ENCODE data around the gene CNMD.
"Not testable (repeated sequence)": the region's sequence is repeated elsewhere in the genome, so short reads cannot be mapped to it uniquely, and the experiment has no call there.

Gene CNMD

GRCh38 chr13:52743988-52744387 is 4.4 kb upstream of the CNMD start:
- DNase-seq, result no peak

- DNase-seq, result no peak
Observed at GRCh38 chr13:52743569-52743968, 3.9 kb upstream of the CNMD start.

DNA sequence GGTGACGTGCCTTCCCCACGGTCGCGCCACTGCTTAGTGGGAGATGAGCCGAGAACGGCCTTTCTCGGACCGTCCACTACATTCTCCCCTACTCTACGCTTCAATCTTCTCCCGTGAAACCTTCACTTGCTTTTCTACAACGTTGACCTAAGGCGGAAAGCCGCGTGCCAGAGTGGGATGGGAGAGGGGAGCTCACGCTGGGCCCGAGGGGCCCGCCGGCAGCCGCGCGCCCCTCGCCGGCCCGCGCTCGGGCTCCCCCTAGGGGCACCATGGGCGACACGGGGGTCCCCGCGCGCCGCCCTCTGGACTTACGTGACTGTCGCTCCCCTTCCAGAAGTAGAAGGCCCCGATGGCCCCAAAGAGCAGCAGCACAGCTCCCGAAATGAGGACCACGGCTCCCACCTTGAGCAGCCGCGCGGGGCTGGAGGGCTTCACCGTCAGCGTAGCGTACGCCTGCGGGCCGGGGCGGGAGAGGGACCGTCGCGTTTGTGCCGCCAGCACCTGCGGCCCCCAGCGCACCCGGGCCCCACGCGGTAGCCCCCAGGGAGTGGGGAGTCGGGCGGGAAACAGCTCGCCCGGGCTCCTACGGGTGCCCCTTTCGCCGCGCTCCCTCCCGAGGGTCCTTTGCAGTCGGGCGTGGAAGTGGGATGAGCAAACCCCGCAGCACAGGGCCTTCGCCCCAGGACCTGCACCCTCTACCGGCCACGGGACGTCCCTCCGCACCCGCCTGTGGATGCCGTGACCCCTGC is 727 bp downstream of the CNMD start:
- DNase-seq, result no peak

DNA sequence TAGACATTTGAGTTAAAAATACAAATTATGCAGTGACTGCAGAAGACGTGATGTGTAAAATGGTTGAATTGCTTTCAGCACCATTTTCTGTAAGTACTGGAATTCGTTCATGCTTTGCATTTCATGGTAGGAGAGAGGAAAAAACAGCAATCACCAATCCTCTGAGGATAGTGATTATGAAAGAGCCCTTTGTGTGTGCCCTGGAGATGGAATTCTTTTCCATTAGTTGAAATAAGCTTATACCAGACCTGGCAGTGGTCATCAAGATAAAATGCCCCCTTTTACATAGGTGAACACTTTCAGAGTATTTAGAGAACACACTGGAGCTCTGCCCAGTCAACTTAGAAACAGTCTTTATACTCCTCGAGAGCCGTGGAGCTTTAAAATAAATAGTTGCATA is 1.7 kb downstream of the CNMD start:
- no peak for DNase-seq

GRCh38 chr13:52737451-52737850 is 2.2 kb downstream of the CNMD start:
- DNase-seq, result no peak

- no peak for DNase-seq
Observed at GRCh38 chr13:52736891-52737290, 2.7 kb downstream of the CNMD start.

DNA sequence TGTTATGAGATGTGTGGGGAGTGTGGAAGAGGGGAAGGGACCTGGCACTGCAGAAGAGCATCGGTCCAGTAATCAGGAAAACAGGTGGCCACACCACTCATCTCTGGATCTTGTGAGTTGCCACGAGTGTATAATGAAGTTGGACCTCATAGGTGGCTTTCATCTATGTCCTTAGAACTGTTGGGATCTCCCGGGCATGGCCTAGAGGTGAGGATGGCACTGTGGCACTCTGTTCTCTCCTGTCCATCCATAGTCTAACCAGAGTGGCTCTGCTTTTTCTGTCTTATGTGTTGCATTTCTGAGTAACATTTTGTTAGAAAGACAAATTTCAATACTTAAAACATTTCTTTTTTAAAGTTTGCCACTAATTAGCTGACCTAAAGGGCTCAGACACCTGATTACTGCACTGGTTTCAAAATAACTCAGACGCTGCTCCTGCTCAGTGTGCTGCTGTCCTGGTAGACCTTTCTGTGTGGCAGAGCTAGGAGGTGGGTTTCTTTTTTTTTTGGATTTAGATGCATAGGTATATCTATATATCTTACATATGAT is 5.5 kb downstream of the CNMD start:
- DNase-seq, result no peak

GRCh38 chr13:52726258-52726657 is 13.4 kb downstream of the CNMD start:
- DNase-seq, result no peak

DNA sequence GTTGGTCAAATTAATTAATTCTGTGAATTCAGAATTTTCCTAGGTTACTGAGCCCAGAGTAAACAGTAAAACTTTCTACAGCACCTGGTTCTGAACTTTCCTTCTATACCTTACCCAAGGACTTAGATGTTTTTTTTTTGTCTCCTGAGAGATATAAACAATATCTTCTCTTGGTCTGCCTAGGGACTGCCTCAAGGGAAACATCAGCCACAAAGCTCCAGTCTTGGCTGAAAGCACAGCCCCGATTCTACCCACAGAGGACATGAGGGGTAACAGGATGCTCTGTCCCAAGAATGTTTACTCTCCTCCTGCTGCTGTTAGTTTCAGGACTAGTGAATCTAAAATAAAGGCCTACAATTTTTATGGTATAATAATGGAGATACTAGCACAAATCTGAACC is 14.3 kb downstream of the CNMD start:
- DNase-seq, result no peak

DNA sequence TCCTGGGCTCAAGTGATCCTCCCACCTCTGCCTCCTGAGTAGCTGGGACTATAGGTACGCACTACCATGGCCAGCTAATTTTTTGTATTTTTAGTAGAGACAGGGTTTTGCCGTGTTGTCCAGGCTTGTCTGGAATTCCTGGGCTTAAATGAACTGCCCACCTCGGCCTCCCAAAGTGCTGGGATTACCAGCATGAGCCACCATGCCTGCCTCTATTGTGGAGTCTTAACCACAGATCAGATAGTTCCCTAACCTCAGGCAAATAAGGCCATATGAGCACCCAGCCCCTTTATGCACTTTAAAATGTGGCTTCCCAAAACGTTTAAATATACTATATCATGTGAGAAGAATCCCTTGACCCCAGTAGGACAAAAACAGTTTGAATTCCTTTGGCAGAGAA is 16.4 kb downstream of the CNMD start:
- DNase-seq, result no peak

DNA sequence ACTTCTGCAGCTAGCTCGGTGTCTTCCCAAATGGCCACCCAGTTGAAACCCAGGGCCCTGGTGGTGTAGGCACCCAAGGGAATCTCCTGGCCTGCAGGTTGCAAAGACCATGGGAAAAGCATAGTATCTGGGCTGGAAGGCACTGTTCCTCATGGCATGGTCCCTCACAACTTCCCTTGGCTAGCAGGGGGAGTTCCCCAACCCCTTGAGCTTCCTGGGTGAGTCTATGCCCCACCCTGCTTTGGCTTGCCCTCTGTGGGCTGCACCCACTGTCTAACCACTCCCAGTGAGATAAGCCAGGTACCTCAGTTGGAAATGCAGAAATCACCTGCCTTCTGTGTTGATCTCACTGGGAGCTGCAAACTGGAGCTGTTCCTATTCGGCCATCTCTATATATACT is 18.3 kb downstream of the CNMD start:
- not testable (repeated sequence) for DNase-seq

DNA sequence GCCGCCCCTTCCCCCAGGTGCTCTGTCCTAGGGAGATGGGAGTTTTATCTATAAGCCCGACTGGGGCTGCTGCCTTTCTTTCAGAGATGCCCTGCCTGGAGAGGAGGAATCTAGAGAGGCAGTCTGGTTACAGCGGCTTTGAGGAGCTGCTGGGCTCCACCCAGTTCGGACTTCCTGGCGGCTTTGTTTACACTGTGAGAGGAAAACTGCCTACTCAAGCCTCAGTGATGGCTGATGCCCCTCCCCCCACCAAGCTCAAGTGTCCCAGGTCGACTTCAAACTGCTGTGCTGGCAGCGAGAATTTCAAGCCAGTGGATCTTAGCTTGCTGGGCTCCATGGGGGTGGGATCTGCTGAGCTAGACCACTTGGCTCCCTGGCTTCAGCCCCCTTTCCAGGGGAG is 18.7 kb downstream of the CNMD start:
- not testable (repeated sequence) for DNase-seq

GRCh38 chr13:52713894-52714293 is 25.7 kb downstream of the CNMD start:
- no peak for DNase-seq

DNA sequence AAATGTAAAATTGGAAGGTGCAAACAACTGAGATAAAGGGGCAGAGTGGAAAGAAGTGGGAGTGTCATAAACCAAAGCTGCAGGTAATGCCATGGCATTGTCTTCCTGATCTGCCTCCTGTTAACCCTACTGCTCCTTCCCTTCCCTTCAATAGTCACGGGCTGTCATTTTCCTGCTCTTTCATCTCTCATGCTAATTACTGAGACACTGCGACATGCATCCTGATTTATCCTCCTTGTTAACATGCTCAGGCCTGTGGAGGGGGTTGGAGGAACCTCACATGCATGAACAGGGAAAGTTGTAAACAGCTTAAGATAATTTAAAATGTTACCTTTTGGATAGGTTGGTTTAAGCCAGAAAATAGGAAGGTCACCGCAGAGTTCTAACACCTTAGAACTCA is 27.2 kb downstream of the CNMD start:
- no peak for DNase-seq

DNA sequence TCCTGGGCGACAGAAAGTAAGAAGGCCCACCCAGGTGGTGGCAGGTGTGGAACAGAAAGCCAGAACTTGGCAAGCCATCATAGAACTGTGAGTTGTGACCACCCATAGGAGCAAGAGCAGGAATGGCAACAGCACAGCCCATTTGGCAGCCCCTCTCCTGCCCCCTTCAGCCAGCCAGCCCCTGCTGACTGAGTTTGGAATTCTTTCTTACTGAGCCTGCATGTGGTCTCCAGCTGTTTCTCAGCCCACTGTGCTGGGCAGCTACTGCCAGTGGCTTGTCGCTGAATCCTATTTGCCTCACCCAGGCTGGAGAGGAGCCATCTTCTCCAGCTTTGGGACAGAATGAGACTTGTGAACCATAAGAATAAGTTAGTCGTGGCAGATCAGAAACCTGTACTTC is 28.3 kb downstream of the CNMD start:
- no peak for DNase-seq

- not testable (repeated sequence) for DNase-seq
Observed at GRCh38 chr13:52708266-52708665, 31.4 kb downstream of the CNMD start.

DNA sequence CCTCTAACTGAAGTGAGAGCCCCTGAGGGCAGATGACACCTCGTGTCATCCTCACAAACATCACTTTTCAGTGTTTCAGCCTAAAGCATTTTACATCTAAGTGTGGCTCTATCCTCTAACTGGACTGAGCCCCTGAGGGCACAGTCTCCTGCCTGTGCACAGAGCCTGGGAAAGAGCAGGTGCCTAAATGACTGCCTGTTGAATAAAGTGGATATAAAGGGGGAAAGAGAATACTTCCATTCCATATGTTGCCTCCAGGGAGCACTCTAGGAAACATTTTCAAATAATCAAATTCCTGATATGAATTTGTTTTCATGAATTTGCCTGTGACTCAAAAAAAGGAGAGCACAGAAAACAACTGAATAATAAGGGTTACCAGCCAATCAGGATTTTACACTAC is 32.2 kb downstream of the CNMD start:
- no peak for DNase-seq

GRCh38 chr13:52706081-52706480 is 33.5 kb downstream of the CNMD start:
- DNase-seq, result no peak

- no peak for DNase-seq
Observed at GRCh38 chr13:52703482-52703881, 36.1 kb downstream of the CNMD start.

DNA sequence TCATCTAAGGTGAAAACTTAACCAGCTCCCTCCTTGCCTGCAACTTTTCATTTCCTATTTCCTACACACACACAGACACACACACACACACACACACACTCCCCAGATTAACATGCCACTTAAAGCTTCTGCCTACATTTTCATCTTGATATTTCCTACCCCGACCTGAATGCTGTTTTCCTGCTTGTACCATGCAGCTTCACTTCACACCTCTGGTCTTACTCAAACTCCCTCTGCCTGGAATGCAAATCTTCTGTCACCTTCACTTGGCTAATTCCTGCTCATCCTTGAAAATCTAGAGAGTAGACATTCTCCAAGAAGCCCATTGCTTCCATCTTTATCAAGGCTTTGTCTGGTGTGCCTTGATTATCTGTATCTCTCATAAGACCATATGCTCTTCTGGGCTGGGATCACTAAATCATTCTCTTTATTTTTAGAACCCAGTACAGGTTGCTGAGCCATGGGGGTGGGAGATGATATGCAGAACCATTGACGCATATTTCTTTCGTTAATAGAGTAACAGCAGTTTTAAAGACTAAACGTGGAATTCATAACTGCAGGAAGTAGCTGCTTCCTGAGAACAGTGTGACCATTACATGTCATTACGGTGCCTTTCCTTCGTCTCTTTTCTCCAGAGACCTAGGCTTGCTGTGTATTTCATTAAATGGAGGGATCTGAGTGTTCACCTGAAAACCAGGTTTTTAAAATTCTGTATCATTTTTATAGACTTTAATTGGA is 37.7 kb downstream of the CNMD start:
- no peak for DNase-seq

- DNase-seq, result no peak
Observed at GRCh38 chr13:52696566-52696965, 43.1 kb downstream of the CNMD start.

DNA sequence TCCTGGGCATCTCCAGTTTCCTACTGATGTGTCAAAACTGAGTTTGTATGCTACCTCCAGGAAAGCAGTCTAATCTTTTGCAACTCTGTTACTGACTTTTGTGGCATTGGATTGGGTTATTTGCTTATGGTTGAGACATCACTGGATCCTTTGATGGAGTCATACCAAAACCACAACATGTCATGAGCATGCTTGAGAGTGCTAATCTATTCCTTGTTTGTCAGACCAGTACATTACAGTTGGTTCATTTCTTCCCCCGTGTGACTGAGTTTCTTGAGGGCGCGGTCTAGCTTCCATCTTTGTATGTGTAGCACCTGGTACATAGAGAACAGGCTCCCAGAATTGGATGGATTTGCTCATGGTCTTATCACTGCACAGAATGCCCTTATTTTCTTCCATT is 43.8 kb downstream of the CNMD start:
- DNase-seq, result no peak

DNA sequence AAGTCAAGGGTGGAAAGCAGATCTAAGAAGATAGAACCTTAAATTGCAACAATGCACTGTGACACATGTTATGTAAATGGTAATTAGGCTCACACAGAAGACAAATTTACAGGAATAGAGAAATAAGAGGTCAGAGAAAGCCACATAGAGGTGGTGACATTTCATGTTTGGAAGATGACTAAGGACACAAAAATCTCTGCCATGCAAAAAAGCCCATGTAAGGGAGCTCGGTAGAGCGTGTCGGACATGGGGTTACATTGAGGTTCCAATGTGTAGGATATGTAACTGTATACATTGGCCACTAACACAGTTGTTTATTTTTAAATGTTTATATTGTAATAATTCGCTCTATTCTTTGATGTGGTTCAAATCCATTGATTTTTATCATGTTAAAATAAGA is 53.2 kb downstream of the CNMD start:
- DNase-seq, result no peak

- not testable (repeated sequence) for DNase-seq
Observed at GRCh38 chr13:52685806-52686205, 53.8 kb downstream of the CNMD start.
